IPS-20b (cell line): Measurements from ENCODE around the gene ETS1.

ENCODE experiments used
- H3K27ac ChIP-seq: one replicate; pipeline ENCODE4 v1.5.1; 2013; ENCODE audit warnings: low read length
- H3K27me3 ChIP-seq: 2 replicates; pipeline ENCODE4 v1.6.1; 2013; ENCODE audit warnings: mild to moderate bottlenecking, low read length, inconsistent platforms; ENCODE audit not compliant: insufficient read depth
- H3K36me3 ChIP-seq: 2 replicates; pipeline ENCODE4 v1.6.1; 2013; ENCODE audit warnings: low read depth, mild to moderate bottlenecking, inconsistent platforms, low read length, moderate library complexity; ENCODE audit not compliant: insufficient read depth
- H3K4me1 ChIP-seq: 2 replicates; pipeline ENCODE4 v1.6.1; 2013; ENCODE audit warnings: mild to moderate bottlenecking, control low read depth, inconsistent platforms, low read length, moderate library complexity; ENCODE audit not compliant: insufficient read depth
- H3K4me3 ChIP-seq: 2 replicates; pipeline ENCODE4 v1.5.1; 2013; ENCODE audit warnings: mild to moderate bottlenecking, low read length, inconsistent platforms
- H3K9ac ChIP-seq: 2 replicates; pipeline ENCODE4 v1.6.1; 2013; ENCODE audit warnings: low read depth, mild to moderate bottlenecking, inconsistent platforms, low read length, moderate library complexity
- H3K9me3 ChIP-seq: 2 replicates; pipeline ENCODE4 v1.6.1; 2013; ENCODE audit warnings: mild to moderate bottlenecking, low read depth, low read length, inconsistent platforms; ENCODE audit not compliant: insufficient read depth

ETS1 gene

DNA sequence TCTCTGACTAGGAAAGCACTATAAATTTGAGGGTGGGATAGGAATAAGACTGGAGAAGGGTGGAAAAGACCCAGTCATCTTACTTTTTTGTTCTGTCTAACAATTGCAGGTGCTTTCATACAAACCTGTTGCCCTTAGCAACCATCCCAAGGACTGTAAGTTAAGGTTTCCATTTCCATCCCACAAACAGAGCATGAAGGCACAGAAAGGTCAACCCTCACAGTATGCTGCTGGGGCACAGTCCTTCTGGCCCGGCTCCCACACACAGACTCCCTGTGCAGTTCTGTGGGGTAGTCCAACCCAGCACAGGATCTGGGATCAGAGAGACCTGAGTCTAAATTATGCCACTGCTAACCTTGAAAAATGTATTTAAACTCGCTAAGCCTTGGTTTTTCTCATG is 38.4 kb upstream of the ETS1 start:
- Histone ChIP-seq H3K36me3 (no peaks in the 10 kb centered on the region), H3K4me3 (no peak overlapping the region), H3K4me1 (peaks cover 3% of the 10 kb centered on the region; the same call in 1 of the 2 replicates), H3K27ac (no peak overlapping the region), H3K9ac (no peak overlapping the region), H3K9me3 (no peaks in the 10 kb centered on the region), H3K27me3 (peaks cover 6% of the 10 kb centered on the region; the same call in 1 of the 2 replicates)

DNA sequence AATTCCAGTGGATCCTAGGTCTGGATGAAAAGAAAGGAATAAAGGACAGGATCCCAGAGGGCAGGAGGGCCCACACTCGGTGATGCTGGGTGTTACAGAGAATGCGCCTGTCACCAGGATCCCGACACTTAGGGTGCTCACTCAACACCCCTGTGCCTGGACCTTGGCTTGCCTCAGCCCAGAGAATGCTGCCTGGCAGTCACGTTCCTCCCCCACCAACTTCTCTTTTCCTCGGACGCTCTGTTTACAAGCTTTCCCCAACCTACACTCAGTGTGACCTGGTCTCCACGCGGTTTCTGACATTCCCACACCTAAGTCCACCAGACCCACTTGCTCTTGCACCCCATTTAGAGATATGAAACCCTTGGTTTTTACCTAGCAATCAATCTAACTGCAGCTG is 38.0 kb upstream of the ETS1 start:
- Histone ChIP-seq H3K36me3 (no peaks in the 10 kb centered on the region), H3K9me3 (no peaks in the 10 kb centered on the region), H3K9ac (no peak overlapping the region), H3K27me3 (peaks cover 10% of the 10 kb centered on the region; the same call in 1 of the 2 replicates), H3K4me1 (peaks cover 3% of the 10 kb centered on the region; the same call in 1 of the 2 replicates), H3K27ac (no peak overlapping the region), H3K4me3 (no peak overlapping the region)

DNA sequence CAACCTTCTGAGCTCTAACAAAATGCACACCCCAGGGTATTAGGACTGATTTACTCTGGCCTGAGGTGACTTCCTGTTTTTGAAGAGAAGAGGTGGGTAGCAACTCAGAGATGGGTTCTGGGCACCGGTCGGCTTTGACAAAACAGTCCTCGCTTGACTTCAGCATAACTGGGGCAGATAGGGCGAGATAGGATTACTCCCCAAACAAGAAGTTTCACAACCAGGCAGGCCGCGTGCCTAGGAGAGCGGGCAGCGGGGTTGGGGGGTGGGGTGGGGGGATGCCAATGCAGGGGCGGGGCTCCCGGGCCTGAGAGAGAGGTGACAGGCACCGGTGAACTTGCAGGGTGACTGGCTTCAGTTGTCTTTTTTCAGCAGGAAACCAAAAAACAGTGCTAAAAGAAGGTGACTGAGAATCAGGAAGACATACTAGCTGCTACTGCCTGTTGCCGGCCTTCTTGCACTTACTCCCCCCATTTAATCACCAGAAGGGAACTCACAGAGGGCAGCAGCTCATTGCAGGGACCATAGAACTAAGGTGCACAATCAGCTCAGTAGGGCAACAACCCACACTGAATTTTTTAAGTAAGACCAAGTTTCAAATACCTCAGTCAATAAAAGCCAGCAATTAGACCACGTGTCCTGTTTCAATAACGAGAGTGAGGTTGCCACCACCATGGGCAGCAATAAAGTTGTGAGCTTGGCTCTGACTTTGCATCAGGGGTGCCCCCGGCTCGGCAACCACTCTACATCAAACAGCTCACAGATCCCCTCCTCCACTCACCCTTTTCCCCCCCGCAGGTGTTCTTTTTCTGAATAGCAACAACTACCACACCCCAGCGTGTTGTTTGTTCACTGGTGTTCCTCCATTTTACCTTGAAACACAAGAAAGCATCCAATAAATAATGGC is 37.2 kb upstream of the ETS1 start:
- Histone ChIP-seq H3K27ac (no peak overlapping the region), H3K4me3 (no peak overlapping the region), H3K9me3 (no peaks in the 10 kb centered on the region), H3K36me3 (no peaks in the 10 kb centered on the region), H3K9ac (no peak overlapping the region), H3K27me3 (peaks cover 12% of the 10 kb centered on the region; the same call in 1 of the 2 replicates), H3K4me1 (peaks cover 3% of the 10 kb centered on the region; the same call in 1 of the 2 replicates)

DNA sequence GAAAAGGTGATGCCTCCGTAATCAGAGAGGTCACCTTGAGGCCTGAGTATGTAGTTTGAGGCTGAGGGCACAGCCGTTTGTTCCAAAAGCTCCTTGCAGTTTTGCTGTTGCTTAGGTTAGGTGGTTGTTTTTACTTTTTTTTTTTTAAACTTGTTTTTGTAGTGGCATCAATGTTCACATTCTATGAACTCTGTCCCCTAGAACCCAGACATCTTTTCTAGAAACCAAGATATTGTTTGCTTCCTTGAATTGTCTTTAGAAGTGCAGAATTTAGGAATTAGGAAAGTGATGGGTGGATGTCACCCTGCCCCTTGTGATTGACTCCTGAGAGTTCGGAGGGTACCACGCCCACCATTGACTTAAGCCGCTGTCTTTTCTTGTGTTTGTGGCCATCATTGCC is 35.7 kb upstream of the ETS1 start:
- no peak overlapping the region for H3K9ac ChIP-seq
- no peaks in the 10 kb centered on the region for H3K9me3 ChIP-seq
- H3K36me3 ChIP-seq, result no peaks in the 10 kb centered on the region
- H3K4me1 ChIP-seq, result peaks cover 3% of the 10 kb centered on the region; the same call in 1 of the 2 replicates
- no peak overlapping the region for H3K4me3 ChIP-seq
- peaks cover 17% of the 10 kb centered on the region; the same call in 1 of the 2 replicates for H3K27me3 ChIP-seq
- H3K27ac ChIP-seq, result no peak overlapping the region

DNA sequence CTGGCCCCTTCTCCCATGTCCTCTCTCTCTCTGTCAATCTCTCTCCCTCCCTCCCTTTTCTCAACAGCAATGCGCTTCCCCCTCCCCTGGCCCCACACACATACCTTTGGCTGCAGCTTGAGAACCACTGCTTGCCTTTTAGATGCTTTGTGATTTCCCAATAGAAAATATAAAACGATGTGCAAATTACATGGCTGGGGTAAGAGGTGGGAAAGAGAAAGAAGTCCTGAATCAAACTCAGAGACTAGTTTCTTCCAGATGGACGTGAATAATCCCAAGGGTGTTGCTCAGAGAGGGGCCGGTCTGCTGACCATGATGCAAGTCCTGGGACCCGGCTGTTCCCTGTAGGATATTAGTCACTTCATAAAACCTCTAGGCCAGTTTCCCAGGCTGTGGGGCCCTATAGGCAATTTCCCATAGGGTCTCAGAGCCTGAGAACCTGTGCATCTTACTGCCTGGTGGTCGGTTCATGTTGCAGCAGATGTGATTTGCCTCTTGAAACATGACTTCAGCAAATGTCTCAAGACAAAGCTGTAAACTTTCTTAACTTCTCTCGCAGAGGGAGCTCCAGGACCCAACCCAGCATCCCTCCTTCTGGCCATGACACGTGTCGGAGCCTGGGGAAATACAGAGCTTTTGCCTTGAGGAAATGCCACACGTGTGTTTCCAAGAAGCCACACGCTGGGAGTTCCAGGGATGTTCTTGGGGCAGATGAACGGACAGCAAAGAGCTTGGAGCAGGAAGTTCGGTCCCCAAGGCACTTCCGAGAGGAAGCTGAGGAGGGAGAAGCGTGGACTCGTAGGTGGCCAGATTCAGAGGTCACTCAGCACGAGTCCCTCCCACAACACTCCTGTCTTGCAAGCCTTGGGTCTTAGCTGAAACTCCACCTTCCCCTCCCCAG is 34.5 kb upstream of the ETS1 start:
- Histone ChIP-seq H3K4me1 (peaks cover 3% of the 10 kb centered on the region; the same call in 1 of the 2 replicates), H3K27ac (no peak overlapping the region), H3K9ac (no peak overlapping the region)

DNA sequence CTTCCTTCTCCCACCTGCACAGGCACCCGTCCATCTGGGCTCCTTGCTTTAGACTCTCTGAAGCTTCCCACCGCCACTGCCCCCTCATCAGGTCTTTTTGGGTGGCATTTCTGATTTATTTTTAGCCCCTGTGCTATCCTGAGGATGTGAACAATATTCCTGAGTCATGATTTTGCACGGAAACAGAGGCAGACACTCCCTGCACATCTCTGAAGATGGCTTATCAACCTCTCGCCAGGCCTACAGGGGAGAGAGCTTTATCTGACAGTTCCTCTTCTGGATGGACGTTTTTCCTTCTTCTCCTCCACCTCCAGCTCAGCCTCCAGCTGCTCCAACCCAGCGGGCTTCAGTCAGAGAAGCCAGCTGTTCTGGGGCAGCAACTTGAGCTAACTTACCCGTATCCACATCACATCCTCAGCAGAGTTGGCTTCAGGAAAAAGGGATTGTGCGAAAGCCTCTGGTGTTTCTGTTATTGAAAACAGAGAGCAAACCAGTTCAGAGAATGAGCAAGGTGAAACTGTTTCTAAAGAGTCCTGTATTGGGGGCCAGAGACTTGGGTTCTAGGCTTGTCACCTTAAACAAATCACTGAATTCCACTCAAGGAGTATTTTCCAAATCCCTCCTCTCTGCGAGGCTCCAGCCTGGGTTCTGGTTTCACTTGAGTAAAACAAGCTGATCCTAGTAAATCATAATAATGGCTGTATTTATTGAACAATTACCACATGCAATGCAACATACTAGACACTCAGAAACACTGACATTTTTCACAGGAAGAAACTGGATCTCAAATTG is 33.1 kb upstream of the ETS1 start:
- no peak overlapping the region for H3K9ac ChIP-seq
- H3K9me3 ChIP-seq, result no peaks in the 10 kb centered on the region
- H3K36me3 ChIP-seq, result no peaks in the 10 kb centered on the region
- no peak overlapping the region for H3K27ac ChIP-seq
- H3K4me3 ChIP-seq, result no peak overlapping the region
- H3K27me3 ChIP-seq, result peaks cover 24% of the 10 kb centered on the region; the same call in 1 of the 2 replicates
- peaks cover 3% of the 10 kb centered on the region; the same call in 1 of the 2 replicates for H3K4me1 ChIP-seq

More for the DNA sequence above, 34.5 kb upstream of the ETS1 start:
- no peaks in the 10 kb centered on the region for H3K9me3 ChIP-seq
- H3K4me3 ChIP-seq, result no peak overlapping the region
- peaks cover 20% of the 10 kb centered on the region; the same call in 1 of the 2 replicates for H3K27me3 ChIP-seq
- H3K36me3 ChIP-seq, result no peaks in the 10 kb centered on the region

DNA sequence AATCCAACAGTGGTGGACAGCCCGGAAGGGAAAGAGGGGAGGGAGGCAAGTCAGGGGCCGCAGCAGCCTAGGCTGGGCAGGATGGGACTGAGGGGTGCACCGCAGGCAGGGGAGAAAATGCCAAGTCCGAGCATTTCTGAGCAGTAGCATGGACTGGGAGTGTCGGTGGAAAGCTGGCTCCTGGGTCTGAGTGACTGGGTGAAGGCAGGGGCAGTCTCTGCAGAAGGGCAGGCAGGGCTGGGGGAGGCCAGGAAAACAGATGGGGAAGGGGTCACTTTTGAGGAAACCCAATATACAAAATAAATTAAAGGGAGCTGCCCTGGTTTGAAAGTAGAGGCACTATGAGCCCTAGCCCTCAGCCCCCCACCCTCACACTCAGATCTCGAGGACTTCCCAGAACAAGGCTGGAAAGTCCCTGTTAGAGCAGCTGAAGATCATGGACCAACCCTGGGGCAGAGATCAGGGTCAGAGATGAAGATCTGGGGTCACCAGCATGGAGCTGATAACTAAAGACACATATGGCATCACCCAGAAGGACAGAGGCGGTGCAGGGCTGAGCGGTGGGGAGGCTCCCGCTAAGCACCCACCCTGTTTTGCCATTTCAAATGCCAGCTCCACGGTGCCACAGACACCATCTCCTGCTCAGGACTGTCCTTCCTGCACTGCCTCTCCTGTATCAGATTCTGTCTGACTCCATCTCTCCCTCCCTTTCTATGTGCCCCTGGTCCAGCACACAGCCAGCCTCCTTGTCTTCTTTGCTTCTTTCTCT is 32.4 kb upstream of the ETS1 start:
- Histone ChIP-seq H3K4me3 (no peak overlapping the region), H3K4me1 (peaks cover under 1% of the 10 kb centered on the region; the same call in 1 of the 2 replicates), H3K9ac (no peak overlapping the region), H3K36me3 (no peaks in the 10 kb centered on the region), H3K9me3 (no peaks in the 10 kb centered on the region), H3K27me3 (peaks cover 31% of the 10 kb centered on the region; the same call in 1 of the 2 replicates), H3K27ac (no peak overlapping the region)

DNA sequence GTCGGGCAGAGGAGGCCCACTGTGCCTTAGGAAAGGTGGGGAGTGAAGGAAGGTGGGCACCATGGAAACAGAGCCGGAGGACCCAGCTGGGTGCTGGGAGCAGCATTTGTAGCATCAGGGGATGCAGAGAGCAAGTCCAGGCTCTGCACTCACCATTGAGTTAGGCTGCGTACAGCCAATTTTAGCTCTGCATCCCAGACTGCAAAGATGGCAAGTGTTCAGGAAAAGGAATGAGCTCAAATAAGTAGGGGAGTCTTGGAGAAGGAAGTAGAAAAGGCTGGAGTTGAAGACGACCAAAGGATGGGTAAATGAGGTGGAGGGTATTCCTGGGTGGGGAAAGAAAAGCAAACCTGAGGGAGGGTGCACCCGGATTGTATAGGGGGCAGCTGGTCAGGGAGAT is 31.6 kb upstream of the ETS1 start:
- Histone ChIP-seq H3K9me3 (no peaks in the 10 kb centered on the region), H3K4me1 (no peaks in the 10 kb centered on the region), H3K4me3 (no peak overlapping the region), H3K27ac (no peak overlapping the region), H3K27me3 (peaks cover 35% of the 10 kb centered on the region; the same call in 1 of the 2 replicates), H3K9ac (no peak overlapping the region), H3K36me3 (no peaks in the 10 kb centered on the region)

DNA sequence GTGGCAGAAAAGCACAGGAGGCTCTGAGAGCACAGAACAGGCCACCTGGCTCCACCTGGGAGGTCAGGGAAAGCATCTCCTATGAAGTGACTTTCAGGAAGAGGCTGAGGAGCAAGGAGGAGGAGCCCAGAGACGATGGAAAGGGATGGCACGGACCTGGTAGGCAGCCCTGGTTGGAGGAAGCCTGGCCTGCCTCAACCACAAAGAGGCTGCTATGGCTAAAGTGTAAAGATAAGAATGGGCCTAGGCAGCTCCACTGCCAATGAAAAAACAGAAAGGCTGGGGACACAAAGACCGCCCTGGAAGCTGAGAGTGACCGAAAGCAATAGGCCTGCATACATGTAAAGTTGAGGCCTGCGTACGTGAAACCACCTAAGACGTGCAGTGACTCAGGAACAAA is 31.2 kb upstream of the ETS1 start:
- Histone ChIP-seq H3K9ac (no peak overlapping the region), H3K4me3 (no peak overlapping the region), H3K27me3 (peaks cover 35% of the 10 kb centered on the region; the same call in 1 of the 2 replicates), H3K27ac (no peak overlapping the region), H3K4me1 (no peaks in the 10 kb centered on the region), H3K9me3 (no peaks in the 10 kb centered on the region), H3K36me3 (no peaks in the 10 kb centered on the region)

DNA sequence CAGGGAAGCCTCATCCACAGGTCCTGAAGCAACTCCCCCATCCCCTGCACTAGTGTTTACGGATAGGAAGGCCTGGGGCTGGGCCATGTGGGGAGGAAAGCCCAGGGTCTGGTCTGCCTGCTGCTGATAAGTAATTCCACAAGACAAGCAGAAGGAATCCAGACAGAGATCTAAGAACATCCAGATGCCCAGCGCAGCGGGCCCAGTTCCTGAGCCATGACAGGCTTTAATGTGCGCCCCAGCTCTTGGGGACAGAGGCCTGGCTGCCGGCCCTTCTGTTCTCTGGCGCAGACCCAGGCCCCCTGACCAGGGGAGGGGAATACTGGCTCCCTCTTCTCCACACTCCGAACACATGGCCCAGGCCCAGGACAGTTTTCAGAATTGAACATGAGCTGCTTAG is 28.8 kb upstream of the ETS1 start:
- Histone ChIP-seq H3K27me3 (peaks cover 29% of the 10 kb centered on the region; the same call in 1 of the 2 replicates), H3K4me1 (no peaks in the 10 kb centered on the region), H3K9me3 (no peaks in the 10 kb centered on the region), H3K9ac (no peak overlapping the region), H3K4me3 (no peak overlapping the region), H3K36me3 (no peaks in the 10 kb centered on the region), H3K27ac (no peak overlapping the region)
